GM18505 (cell line): Measurements from ENCODE around the gene PEAK1.
"Not testable (repeated sequence)": the region's sequence is repeated elsewhere in the genome, so short reads cannot be mapped to it uniquely, and the experiment has no call there.

Source experiments
- ATAC-seq: cut with Tn5 transposase; IDR thresholded peaks from one replicate; pipeline ENCODE4 v1.9.1; 2021; ENCODE audit not compliant: unreplicated experiment
- POLR2A ChIP-seq: IDR thresholded peaks from 4 replicates; pipeline ENCODE4 v1.6.1; 2011; ENCODE audit warnings: borderline replicate concordance; ENCODE audit not compliant: insufficient read depth, insufficient read length; ENCODE audit errors: extremely low read depth

The PEAK1 gene

GRCh38 chr15:77178411-77178810 is 241.5 kb downstream of the PEAK1 start:
- no peak for ATAC-seq
- no peak for TF ChIP-seq POLR2A

- not testable (repeated sequence) for ATAC-seq
Observed at GRCh38 chr15:77176148-77176547, 243.8 kb downstream of the PEAK1 start.

- no peak for ATAC-seq
- TF ChIP-seq POLR2A = no peak
Observed at GRCh38 chr15:77173487-77173886, 246.4 kb downstream of the PEAK1 start.

- TF ChIP-seq POLR2A = no peak
- no peak for ATAC-seq
Observed at GRCh38 chr15:77171221-77171967, 248.5 kb downstream of the PEAK1 start.

GRCh38 chr15:77168616-77169015 is 251.3 kb downstream of the PEAK1 start:
- TF ChIP-seq POLR2A = no peak
- no peak for ATAC-seq

- TF ChIP-seq POLR2A = no peak
- ATAC-seq = no peak
Observed at GRCh38 chr15:77168141-77168540, 251.8 kb downstream of the PEAK1 start.

GRCh38 chr15:77167406-77167805 is 252.5 kb downstream of the PEAK1 start:
- no peak for TF ChIP-seq POLR2A
- no peak for ATAC-seq

- ATAC-seq = no peak
- no peak for TF ChIP-seq POLR2A
Observed at GRCh38 chr15:77163781-77164384, 256.0 kb downstream of the PEAK1 start.

GRCh38 chr15:77162872-77163633 is 256.9 kb downstream of the PEAK1 start:
- no peak for ATAC-seq
- no peak for TF ChIP-seq POLR2A

GRCh38 chr15:77160562-77161478 is 259.1 kb downstream of the PEAK1 start:
- no peak for TF ChIP-seq POLR2A
- no peak for ATAC-seq

- not testable (repeated sequence) for ATAC-seq
Observed at GRCh38 chr15:77156000-77156399, 263.9 kb downstream of the PEAK1 start.

- no peak for TF ChIP-seq POLR2A
- ATAC-seq = no peak
Observed at GRCh38 chr15:77148191-77148590, 271.7 kb downstream of the PEAK1 start.

- no peak for TF ChIP-seq POLR2A
- no peak for ATAC-seq
Observed at GRCh38 chr15:77145370-77145769, 274.5 kb downstream of the PEAK1 start.
